Heart left ventricle (tissue), 16 donors: ENCODE data around the gene ASNSD1. TPM values are rescaled to one million over a fixed set of nuclear protein-coding genes. Genes with fewer than 3 reads are reported as not detected.
"Not testable (repeated sequence)": the region's sequence is repeated elsewhere in the genome, so short reads cannot be mapped to it uniquely, and the experiment has no call there.

Source experiments
- ATAC-seq, 4 donors: fragments of 200-7000 bp; cut with Tn5 transposase; one replicate each; pipeline ENCODE4 v1.9.1; 2020 to 2022; ENCODE audit warnings: moderate library complexity in 4 of 4, mild to moderate bottlenecking in 3 of 4, moderate number of reproducible peaks in 1 of 4
- DNase-seq, 5 donors: peaks; one replicate each; pipeline ENCODE4 v3.0.0-alpha.2; 2020
- H3K27ac ChIP-seq, 12 donors: fragments of 200-600 bp; sonication (generic) in 4 of 12; one replicate each; pipeline versions ENCODE4 v1.5.0 to v1.8.0; 2016 to 2022; ENCODE audit warnings: mild to moderate bottlenecking in 2 of 12
- H3K27me3 ChIP-seq, 9 donors: fragments of 200-600 bp; sonication (generic) in 2 of 9; one replicate each; pipeline versions ENCODE4 v1.5.1 to v1.8.0; 2016 to 2022; ENCODE audit warnings: mild to moderate bottlenecking in 3 of 9
- H3K36me3 ChIP-seq, 9 donors: fragments of 200-600 bp; sonication (generic) in 2 of 9; one replicate each; pipeline versions ENCODE4 v1.5.0 to v1.8.0; 2018 to 2022; ENCODE audit warnings: mild to moderate bottlenecking in 2 of 9
- H3K4me1 ChIP-seq, 12 donors: fragments of 200-600 bp; sonication (generic) in 4 of 12; one replicate each; pipeline versions ENCODE4 v1.5.0 to v1.8.0; 2016 to 2022; ENCODE audit warnings: mild to moderate bottlenecking in 3 of 12
- H3K4me3 ChIP-seq, 12 donors: fragments of 200-600 bp; sonication (generic) in 4 of 12; one replicate each; pipeline versions ENCODE4 v1.5.0 to v1.8.0; 2017 to 2022; ENCODE audit warnings: mild to moderate bottlenecking in 9 of 12, moderate library complexity in 4 of 12
- H3K9me3 ChIP-seq, 12 donors: fragments of 200-600 bp; sonication (generic) in 4 of 12; one replicate each; pipeline versions ENCODE4 v1.5.0 to v1.8.0; 2016 to 2022; ENCODE audit warnings: mild to moderate bottlenecking in 1 of 12
- CTCF ChIP-seq, 12 donors: fragments of 200-600 bp; sonication (generic) in 4 of 12; IDR thresholded peaks; one replicate each; pipeline versions ENCODE4 v1.5.0 to v1.8.0; 2018 to 2022; ENCODE audit warnings: antibody characterized with exemption in 12 of 12, mild to moderate bottlenecking in 5 of 12
- POLR2A ChIP-seq, 2 donors: fragments of 450-650 bp; IDR thresholded peaks; one replicate each; pipeline ENCODE4 v1.6.1; 2017; ENCODE audit warnings: antibody characterized with exemption in 2 of 2, mild to moderate bottlenecking in 2 of 2, moderate library complexity in 2 of 2
- WGBS, 4 donors: extraction: QIAGEN DNeasy Blood & Tissue Kit in 2 of 4; methylation state at CpG; one replicate each; pipeline versions ENCODE4 v1.1.5 to v1.1.7; 2013 to 2018; 5-methylcytosine and 5-hydroxymethylcytosine counted together
- intact Hi-C, 10 donors: fragments of 100-400 bp; cut with DNase I; formaldehyde crosslinking; loops; one replicate each; pipeline versions ENCODE4 v1.11.1 to v1.14.2; 2022
- polyA plus RNA-seq, 2 donors: library from polyadenylated mRNA; stranded (reverse); fragments of 200-250 nt; gene quantifications; one replicate each; pipeline ENCODE4 v1.2.3, GENCODE V29; 2013
- total RNA-seq, 9 donors: library from RNA; depleted of rRNA in 2 of 9; stranded (reverse); fragments of >200 nt in 2 of 9; fragmentation: NEBNext Ultra II Directional in 3 of 9; extraction: Animal tissue kit (Norgen Biotek cat#: 25700) in 3 of 9; gene quantifications; one replicate each; pipeline versions ENCODE4 v1.1.0 to v1.2.4, GENCODE V29; 2016 to 2023
- donor health status: ischemic (EF 13 %, LVEDD 7.1; RV severe dilation, severe dysfunction).
- donor health status: healthy with polysubstance abuse.
- donor health status: DM: no; HTN: yes; CAD: no.
- donor health status: DM: no; HTN: no; CAD: no.
- donor health status: ischemic (EF 25% LVEDD 6.9; RV normal size, moderate dysfunction).
- donor health status: ischemic (EF 25% LVEDD 5.7; RV mildly dilated, moderate dysfunction).
- donor health status: healthy.
- donor health status: DM: yes; HTN: yes; CAD: no.
- donor health status: ischemic (EF 35%, LVEDD 5.7; RV mildly dilated, moderate dysfunction).
- donor health status: nonischemic (EF 11% LVEDD 7.7; RV severe dilation, severe dysfunction).
- donor health status: DM: yes; HTN: yes; CAD: no.
- donor health status: PGD.
- donor health status: ischemic (EF 29% LVEDD 5.4; RV normal size, mild dysfunction).
- donor health status: nonischemic (EF 23%, LVEDD 6.1; RV moderate dilation, normal function).

ASNSD1 gene
- total and polyA plus RNA-seq, 11 donors: 26.3 to 46.0 (median 32.4) TPM

- no peaks in the 10 kb centered on the region for H3K36me3 ChIP-seq
- no peak for DNase-seq
- peaks cover 0 to 22% (median 6%) of the 10 kb centered on the region in 12 donors for H3K4me1 ChIP-seq
- H3K27ac ChIP-seq: no peak overlapping the region
- ATAC-seq: no peak
- H3K4me3 ChIP-seq: no peak overlapping the region
- H3K9me3 ChIP-seq: peaks cover 0 to 20% (median 4%) of the 10 kb centered on the region in 12 donors
- TF ChIP-seq CTCF (IDR thresholded peaks at IDR 0.05) (no peak), POLR2A (IDR thresholded peaks at IDR 0.05) (no peak)
- intact Hi-C loops: no loop called here
- H3K27me3 ChIP-seq: no peaks in the 10 kb centered on the region
Observed at GRCh38 chr2:189681903-189682302, 20.6 kb downstream of the ASNSD1 start.

- no peak overlapping the region for H3K4me3 ChIP-seq
- intact Hi-C loops: no loop called here
- no peak for TF ChIP-seq POLR2A (IDR thresholded peaks at IDR 0.05)
- no peak for TF ChIP-seq CTCF (IDR thresholded peaks at IDR 0.05)
- no peaks in the 10 kb centered on the region for H3K27me3 ChIP-seq
- H3K9me3 ChIP-seq: peaks cover 0 to 13% (median 3%) of the 10 kb centered on the region in 12 donors
- no peaks in the 10 kb centered on the region for H3K36me3 ChIP-seq
- no peak overlapping the region for H3K27ac ChIP-seq
- ATAC-seq: peak in 2 of 4 donors; percentile 31 to 55
- H3K4me1 ChIP-seq: peaks cover 0 to 22% (median 6%) of the 10 kb centered on the region in 12 donors
- DNase-seq: no peak
- WGBS, 4 donors: 33 to 68% (median 53%) methylated on average over 1 of the region's 1 CpG
Observed at GRCh38 chr2:189683348-189683747, 22.1 kb downstream of the ASNSD1 start.

GRCh38 chr2:189684811-189685210 lies 23.6 kb downstream of the ASNSD1 start:
- WGBS, 4 donors: 41 to 75% (median 59%) methylated on average over 1 of the region's 1 CpG
- Histone ChIP-seq H3K27ac (no peak overlapping the region), H3K4me3 (no peak overlapping the region), H3K9me3 (no peaks in the 10 kb centered on the region), H3K36me3 (peaks cover 0 to 6% (median 0%) of the 10 kb centered on the region in 9 donors), H3K27me3 (no peaks in the 10 kb centered on the region), H3K4me1 (peaks cover 0 to 22% (median 6%) of the 10 kb centered on the region in 12 donors)
- ATAC-seq (no peak), DNase-seq (no peak)
- TF ChIP-seq CTCF (IDR thresholded peaks at IDR 0.05) (no peak), POLR2A (IDR thresholded peaks at IDR 0.05) (no peak)
- intact Hi-C loops: no loop called here

GRCh38 chr2:189685540-189686229 lies 24.4 kb downstream of the ASNSD1 start:
- peak in 3 of 5 donors; percentile 27 to 54 (median 33) for DNase-seq
- 66 to 73% (median 70%) methylated on average over 2 of the region's 2 CpGs for WGBS, 4 donors
- Histone ChIP-seq H3K4me1 (peaks cover 0 to 22% (median 6%) of the 10 kb centered on the region in 12 donors), H3K36me3 (peaks cover 0 to 14% (median 0%) of the 10 kb centered on the region in 9 donors), H3K27ac (no peak overlapping the region), H3K9me3 (no peaks in the 10 kb centered on the region), H3K4me3 (no peak overlapping the region), H3K27me3 (no peaks in the 10 kb centered on the region)
- intact Hi-C loops: no loop called here
- TF ChIP-seq CTCF (IDR thresholded peaks at IDR 0.05): no peak
- no peak for TF ChIP-seq POLR2A (IDR thresholded peaks at IDR 0.05)
- peak in 3 of 4 donors; percentile 13 to 47 (median 41) for ATAC-seq

GRCh38 chr2:189687796-189688195 lies 26.5 kb downstream of the ASNSD1 start:
- WGBS, 4 donors: 95 to 97% (median 97%) methylated on average over 1 of the region's 1 CpG
- H3K27ac ChIP-seq, intact Hi-C loops, H3K9me3 ChIP-seq, H3K27me3 ChIP-seq, H3K4me3 ChIP-seq, DNase-seq, ATAC-seq: not testable (repeated sequence)
- Histone ChIP-seq H3K36me3 (peaks cover 0 to 33% (median 9%) of the 10 kb centered on the region in 9 donors), H3K4me1 (peaks cover 0 to 22% (median 6%) of the 10 kb centered on the region in 12 donors)
